Uterus (tissue), 2 donors: Measurements from ENCODE around the gene PSMD1.

Experiments
- CTCF ChIP-seq, 4 experiments: fragments of 200-600 bp in 2 of 4; fragments of 450-650 bp in 2 of 4; sonication (generic) in 2 of 4; IDR thresholded peaks; one replicate each; pipeline ENCODE4 v1.5.1; 2016 to 2019; ENCODE audit warnings: antibody characterized with exemption in 4 of 4, mild to moderate bottlenecking in 2 of 4, moderate library complexity in 1 of 4
- POLR2A ChIP-seq, 2 donors: fragments of 450-650 bp; IDR thresholded peaks; one replicate each; pipeline ENCODE4 v1.6.1; 2016; ENCODE audit warnings: antibody characterized with exemption in 2 of 2, mild to moderate bottlenecking in 1 of 2, moderate library complexity in 1 of 2

- TF ChIP-seq CTCF (IDR thresholded peaks at IDR 0.05) (no peak), POLR2A (IDR thresholded peaks at IDR 0.05) (no peak)
These were observed 76.9 kb downstream of the PSMD1 start for GRCh38 chr2:231133365-231134099.
